GF-D8 (cell line): ENCODE data around the gene MIPOL1.
"Not testable (repeated sequence)": the region's sequence is repeated elsewhere in the genome, so short reads cannot be mapped to it uniquely, and the experiment has no call there.

ENCODE experiments used
- DNase-seq: peaks from one replicate; lab custom pipeline; 2025; lab: John Stamatoyannopoulos, UW

MIPOL1 gene

GRCh38 chr14:37232907-37233481, 35.3 kb downstream of the MIPOL1 start:
- DNase-seq: no peak

GRCh38 chr14:37234222-37234621, 36.5 kb downstream of the MIPOL1 start:
- no peak for DNase-seq

GRCh38 chr14:37236044-37236443, 38.3 kb downstream of the MIPOL1 start:
- DNase-seq: not testable (repeated sequence)

GRCh38 chr14:37237094-37237493, 39.4 kb downstream of the MIPOL1 start:
- no peak for DNase-seq

GRCh38 chr14:37237735-37238200, 40.0 kb downstream of the MIPOL1 start:
- no peak for DNase-seq

GRCh38 chr14:37241198-37241597, 43.5 kb downstream of the MIPOL1 start:
- DNase-seq: no peak

GRCh38 chr14:37246427-37246829, 48.7 kb downstream of the MIPOL1 start:
- DNase-seq: no peak

GRCh38 chr14:37247791-37248461, 50.2 kb downstream of the MIPOL1 start:
- no peak for DNase-seq

GRCh38 chr14:37251775-37252174, 54.0 kb downstream of the MIPOL1 start:
- DNase-seq: no peak

GRCh38 chr14:37252434-37252833, 54.7 kb downstream of the MIPOL1 start:
- no peak for DNase-seq

- no peak for DNase-seq
Measured at GRCh38 chr14:37253905-37254304, 56.2 kb downstream of the MIPOL1 start.

GRCh38 chr14:37254411-37254947, 56.7 kb downstream of the MIPOL1 start:
- no peak for DNase-seq

- no peak for DNase-seq
Measured at GRCh38 chr14:37257501-37258070, 59.8 kb downstream of the MIPOL1 start.

- no peak for DNase-seq
Measured at GRCh38 chr14:37262649-37263048, 64.9 kb downstream of the MIPOL1 start.

GRCh38 chr14:37263656-37264236, 66.0 kb downstream of the MIPOL1 start:
- DNase-seq: no peak

- no peak for DNase-seq
Measured at GRCh38 chr14:37268788-37269187, 71.1 kb downstream of the MIPOL1 start.

- no peak for DNase-seq
Measured at GRCh38 chr14:37270629-37271028, 72.9 kb downstream of the MIPOL1 start.

GRCh38 chr14:37272569-37272968, 74.8 kb downstream of the MIPOL1 start:
- no peak for DNase-seq

- no peak for DNase-seq
Measured at GRCh38 chr14:37274652-37275051, 76.9 kb downstream of the MIPOL1 start.

- DNase-seq: no peak
Measured at GRCh38 chr14:37275963-37276362, 78.2 kb downstream of the MIPOL1 start.

- DNase-seq: no peak
Measured at GRCh38 chr14:37278636-37279538, 81.2 kb downstream of the MIPOL1 start.

- no peak for DNase-seq
Measured at GRCh38 chr14:37279818-37280217, 82.1 kb downstream of the MIPOL1 start.
